HCT116 (cell line): ENCODE measurements around the gene MANBA.
"Not testable (repeated sequence)": the region's sequence is repeated elsewhere in the genome, so short reads cannot be mapped to it uniquely, and the experiment has no call there.

Experiments used
- CEBPB ChIP-seq: IDR thresholded peaks from 2 replicates; pipeline ENCODE4 v1.6.1; 2012; ENCODE audit warnings: low read depth
- EZH2 ChIP-seq: fragments of 200-600 bp; sonication (generic); IDR thresholded peaks from 2 replicates; pipeline ENCODE4 v1.6.1; 2017; ENCODE audit warnings: antibody characterized with exemption, mixed run types
- FOSL1 ChIP-seq: IDR thresholded peaks from 2 replicates; pipeline ENCODE4 v1.6.1; 2012; ENCODE audit warnings: low read depth
- JUND ChIP-seq: IDR thresholded peaks from 2 replicates; pipeline ENCODE4 v1.6.1; 2012
- POLR2A ChIP-seq: IDR thresholded peaks from 2 replicates; pipeline ENCODE4 v1.7.0; 2011; ENCODE audit warnings: borderline replicate concordance; ENCODE audit not compliant: insufficient read depth, insufficient read length; ENCODE audit errors: extremely low read depth
- POLR2AphosphoS5 ChIP-seq: IDR thresholded peaks from 2 replicates; pipeline ENCODE4 v1.6.1; 2011; ENCODE audit warnings: mild to moderate bottlenecking, low read depth, low read length, moderate library complexity
- SIN3A ChIP-seq: IDR thresholded peaks from 2 replicates; pipeline ENCODE4 v1.6.1; 2012; ENCODE audit warnings: low read depth
- SP1 ChIP-seq: IDR thresholded peaks from 2 replicates; pipeline ENCODE4 v1.6.1; 2012; ENCODE audit warnings: low read depth
- ZFX ChIP-seq: fragments of 450-650 bp; IDR thresholded peaks from 2 replicates; pipeline ENCODE4 v1.6.1; 2017
- TF ChIP-seq, protein P1 (sequence below), 3 experiments: fragments of 200-600 bp in 1 of 3; sonication (generic) in 1 of 3; IDR thresholded peaks in 2 of 3; conservative IDR thresholded peaks in 1 of 3; 2 replicates each; pipeline ENCODE4 v1.5.1; 2012 to 2017; ENCODE audit warnings: low read depth in 2 of 3, low read length in 2 of 3, antibody characterized with exemption in 1 of 3, borderline replicate concordance in 1 of 3, control low read depth in 1 of 3, mild to moderate bottlenecking in 1 of 3, mixed read lengths in 1 of 3, mixed run types in 1 of 3, moderate library complexity in 1 of 3; ENCODE audit not compliant: insufficient read depth in 1 of 3
- TF ChIP-seq, protein P2 (sequence below): IDR thresholded peaks from 2 replicates; pipeline ENCODE4 v1.6.1; 2012; ENCODE audit warnings: low read depth

GRCh38 chr4:102619021-102619420 lies 141.7 kb downstream of the MANBA start:
- TF ChIP-seq POLR2A, CEBPB, JUND, POLR2AphosphoS5, FOSL1, ZFX, SP1, SIN3A, EZH2: not testable (repeated sequence)
- TF ChIP-seq, protein P1, sequence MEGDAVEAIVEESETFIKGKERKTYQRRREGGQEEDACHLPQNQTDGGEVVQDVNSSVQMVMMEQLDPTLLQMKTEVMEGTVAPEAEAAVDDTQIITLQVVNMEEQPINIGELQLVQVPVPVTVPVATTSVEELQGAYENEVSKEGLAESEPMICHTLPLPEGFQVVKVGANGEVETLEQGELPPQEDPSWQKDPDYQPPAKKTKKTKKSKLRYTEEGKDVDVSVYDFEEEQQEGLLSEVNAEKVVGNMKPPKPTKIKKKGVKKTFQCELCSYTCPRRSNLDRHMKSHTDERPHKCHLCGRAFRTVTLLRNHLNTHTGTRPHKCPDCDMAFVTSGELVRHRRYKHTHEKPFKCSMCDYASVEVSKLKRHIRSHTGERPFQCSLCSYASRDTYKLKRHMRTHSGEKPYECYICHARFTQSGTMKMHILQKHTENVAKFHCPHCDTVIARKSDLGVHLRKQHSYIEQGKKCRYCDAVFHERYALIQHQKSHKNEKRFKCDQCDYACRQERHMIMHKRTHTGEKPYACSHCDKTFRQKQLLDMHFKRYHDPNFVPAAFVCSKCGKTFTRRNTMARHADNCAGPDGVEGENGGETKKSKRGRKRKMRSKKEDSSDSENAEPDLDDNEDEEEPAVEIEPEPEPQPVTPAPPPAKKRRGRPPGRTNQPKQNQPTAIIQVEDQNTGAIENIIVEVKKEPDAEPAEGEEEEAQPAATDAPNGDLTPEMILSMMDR (IDR thresholded peaks at IDR 0.05 in 2 of 3, conservative IDR thresholded peaks at IDR 0.05 in 1 of 3; ENCODE audit: borderline replicate concordance in 1 of 3, insufficient read depth in 1 of 3, low read depth in 2 of 3, low read length in 2 of 3) = not testable (repeated sequence)
- TF ChIP-seq, protein P2, sequence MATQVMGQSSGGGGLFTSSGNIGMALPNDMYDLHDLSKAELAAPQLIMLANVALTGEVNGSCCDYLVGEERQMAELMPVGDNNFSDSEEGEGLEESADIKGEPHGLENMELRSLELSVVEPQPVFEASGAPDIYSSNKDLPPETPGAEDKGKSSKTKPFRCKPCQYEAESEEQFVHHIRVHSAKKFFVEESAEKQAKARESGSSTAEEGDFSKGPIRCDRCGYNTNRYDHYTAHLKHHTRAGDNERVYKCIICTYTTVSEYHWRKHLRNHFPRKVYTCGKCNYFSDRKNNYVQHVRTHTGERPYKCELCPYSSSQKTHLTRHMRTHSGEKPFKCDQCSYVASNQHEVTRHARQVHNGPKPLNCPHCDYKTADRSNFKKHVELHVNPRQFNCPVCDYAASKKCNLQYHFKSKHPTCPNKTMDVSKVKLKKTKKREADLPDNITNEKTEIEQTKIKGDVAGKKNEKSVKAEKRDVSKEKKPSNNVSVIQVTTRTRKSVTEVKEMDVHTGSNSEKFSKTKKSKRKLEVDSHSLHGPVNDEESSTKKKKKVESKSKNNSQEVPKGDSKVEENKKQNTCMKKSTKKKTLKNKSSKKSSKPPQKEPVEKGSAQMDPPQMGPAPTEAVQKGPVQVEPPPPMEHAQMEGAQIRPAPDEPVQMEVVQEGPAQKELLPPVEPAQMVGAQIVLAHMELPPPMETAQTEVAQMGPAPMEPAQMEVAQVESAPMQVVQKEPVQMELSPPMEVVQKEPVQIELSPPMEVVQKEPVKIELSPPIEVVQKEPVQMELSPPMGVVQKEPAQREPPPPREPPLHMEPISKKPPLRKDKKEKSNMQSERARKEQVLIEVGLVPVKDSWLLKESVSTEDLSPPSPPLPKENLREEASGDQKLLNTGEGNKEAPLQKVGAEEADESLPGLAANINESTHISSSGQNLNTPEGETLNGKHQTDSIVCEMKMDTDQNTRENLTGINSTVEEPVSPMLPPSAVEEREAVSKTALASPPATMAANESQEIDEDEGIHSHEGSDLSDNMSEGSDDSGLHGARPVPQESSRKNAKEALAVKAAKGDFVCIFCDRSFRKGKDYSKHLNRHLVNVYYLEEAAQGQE = not testable (repeated sequence)
